HG02588 (cell line): Measurements from ENCODE around the gene YARS1.

Experiments used
- ATAC-seq: cut with Tn5 transposase; IDR thresholded peaks from one replicate; pipeline ENCODE4 v1.9.1; 2021; ENCODE audit warnings: mild to moderate bottlenecking, moderate library complexity; ENCODE audit not compliant: unreplicated experiment

Gene YARS1

GRCh38 chr1:32782086-32782485 is 35.1 kb downstream of the YARS1 start:
- ATAC-seq = no peak

DNA sequence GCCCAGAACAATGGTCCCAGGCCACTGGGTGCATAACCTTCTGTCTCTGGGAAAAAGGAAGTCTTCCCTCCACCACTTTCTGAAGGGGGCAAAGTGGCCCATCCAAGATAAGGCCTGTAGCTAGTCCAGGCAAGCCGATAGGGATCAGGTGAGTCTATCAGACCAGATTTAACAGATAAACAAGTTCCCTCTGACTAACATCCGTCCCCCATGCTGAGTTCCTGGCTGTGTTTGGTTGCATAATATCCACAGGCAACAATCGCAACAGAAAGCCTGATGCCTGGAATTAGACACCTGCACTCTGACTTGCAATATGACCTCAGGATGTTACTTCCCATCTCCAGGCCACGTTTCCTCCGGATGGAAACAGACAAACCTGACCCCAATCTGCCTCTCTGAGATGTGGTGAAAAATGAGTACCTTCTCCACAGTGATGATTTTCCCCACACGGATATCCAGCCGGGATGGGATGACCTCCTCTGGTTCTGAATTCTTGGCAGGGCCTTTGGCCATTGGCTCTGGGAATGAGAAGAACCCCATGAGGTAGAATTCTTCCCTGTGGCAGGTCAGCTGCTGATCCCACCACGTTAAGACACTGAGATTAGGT is 36.4 kb downstream of the YARS1 start:
- ATAC-seq = no peak

DNA sequence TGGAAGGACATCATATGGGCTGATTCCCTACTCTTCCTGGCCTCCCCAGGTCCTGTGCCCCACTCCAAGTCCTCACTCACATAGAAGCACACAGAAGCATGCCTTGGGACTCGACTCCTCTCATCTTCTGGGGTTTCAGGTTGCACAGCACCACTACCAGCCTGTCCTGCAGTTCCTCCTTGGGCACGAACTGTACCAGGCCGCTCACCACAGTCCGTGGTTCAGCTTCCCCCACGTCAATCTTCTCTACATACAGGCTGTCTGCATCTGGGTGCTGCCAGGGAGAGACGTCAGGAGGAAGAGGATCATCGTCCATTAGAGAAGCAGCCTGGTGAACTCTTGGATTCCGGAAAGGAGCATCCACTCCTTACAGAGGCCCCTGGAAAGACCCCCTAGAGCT is 37.2 kb downstream of the YARS1 start:
- no peak for ATAC-seq

GRCh38 chr1:32779242-32779641 is 37.9 kb downstream of the YARS1 start:
- no peak for ATAC-seq

- ATAC-seq = no peak
Measured at GRCh38 chr1:32775640-32776337, 41.4 kb downstream of the YARS1 start.

DNA sequence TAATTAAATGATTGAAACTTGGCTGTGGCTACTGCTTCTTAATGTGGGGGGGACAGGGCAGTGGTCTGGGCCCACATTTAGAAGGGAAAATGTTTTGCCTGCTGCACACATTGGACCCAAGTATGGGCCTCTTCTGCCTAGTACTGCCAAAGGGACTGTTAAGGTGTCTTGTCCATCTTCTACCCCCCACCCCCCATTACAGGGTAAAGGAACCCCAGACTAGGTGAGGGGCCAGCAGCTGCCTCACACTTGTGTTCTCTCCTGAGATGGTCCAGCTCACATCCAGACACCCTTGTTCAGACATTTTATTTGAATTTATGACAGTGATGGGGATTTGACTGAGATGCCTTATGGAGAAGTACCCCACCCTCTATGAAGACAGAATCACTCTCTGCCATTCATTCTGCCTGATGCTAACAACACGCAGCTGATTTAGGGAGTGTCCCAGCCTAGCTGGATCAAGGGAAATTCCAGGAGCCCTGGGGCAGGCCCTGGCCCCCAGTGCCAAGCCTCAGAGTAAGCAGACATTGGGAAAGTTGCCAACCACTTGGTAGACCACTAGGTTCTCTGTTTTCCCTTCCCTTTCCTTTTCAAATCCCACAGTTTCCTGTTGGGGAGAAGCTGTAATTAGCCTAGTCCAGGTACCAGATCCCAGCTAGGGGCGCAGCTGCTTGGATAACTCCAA is 42.1 kb downstream of the YARS1 start:
- ATAC-seq = no peak

GRCh38 chr1:32774464-32774808 is 42.7 kb downstream of the YARS1 start:
- ATAC-seq = no peak

DNA sequence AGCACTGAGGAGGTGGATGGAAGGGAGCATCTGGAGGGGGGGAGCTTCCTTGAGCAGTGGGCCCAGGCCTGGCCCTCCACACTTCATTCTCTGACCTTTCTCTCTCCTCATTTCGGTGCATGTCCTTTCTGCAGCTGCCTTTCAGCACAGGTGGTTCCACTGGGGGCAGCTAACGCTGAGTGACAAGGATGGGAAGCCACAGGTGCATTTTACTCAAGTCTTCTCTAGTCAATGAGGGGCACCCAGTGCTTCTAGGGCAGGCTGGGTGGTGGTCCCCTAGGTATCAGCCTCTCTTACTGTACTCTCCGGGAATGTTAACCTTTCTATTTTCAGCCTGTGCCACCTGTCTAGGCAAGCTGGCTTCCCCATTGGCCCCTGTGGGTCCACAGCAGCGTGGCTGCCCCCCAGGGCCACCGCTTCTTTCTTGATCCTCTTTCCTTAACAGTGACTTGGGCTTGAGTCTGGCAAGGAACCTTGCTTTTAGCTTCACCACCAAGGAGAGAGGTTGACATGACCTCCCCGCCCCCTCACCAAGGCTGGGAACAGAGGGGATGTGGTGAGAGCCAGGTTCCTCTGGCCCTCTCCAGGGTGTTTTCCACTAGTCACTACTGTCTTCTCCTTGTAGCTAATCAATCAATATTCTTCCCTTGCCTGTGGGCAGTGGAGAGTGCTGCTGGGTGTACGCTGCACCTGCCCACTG is 43.2 kb downstream of the YARS1 start:
- no peak for ATAC-seq

- ATAC-seq = no peak
Measured at GRCh38 chr1:32773018-32773763, 44.0 kb downstream of the YARS1 start.

DNA sequence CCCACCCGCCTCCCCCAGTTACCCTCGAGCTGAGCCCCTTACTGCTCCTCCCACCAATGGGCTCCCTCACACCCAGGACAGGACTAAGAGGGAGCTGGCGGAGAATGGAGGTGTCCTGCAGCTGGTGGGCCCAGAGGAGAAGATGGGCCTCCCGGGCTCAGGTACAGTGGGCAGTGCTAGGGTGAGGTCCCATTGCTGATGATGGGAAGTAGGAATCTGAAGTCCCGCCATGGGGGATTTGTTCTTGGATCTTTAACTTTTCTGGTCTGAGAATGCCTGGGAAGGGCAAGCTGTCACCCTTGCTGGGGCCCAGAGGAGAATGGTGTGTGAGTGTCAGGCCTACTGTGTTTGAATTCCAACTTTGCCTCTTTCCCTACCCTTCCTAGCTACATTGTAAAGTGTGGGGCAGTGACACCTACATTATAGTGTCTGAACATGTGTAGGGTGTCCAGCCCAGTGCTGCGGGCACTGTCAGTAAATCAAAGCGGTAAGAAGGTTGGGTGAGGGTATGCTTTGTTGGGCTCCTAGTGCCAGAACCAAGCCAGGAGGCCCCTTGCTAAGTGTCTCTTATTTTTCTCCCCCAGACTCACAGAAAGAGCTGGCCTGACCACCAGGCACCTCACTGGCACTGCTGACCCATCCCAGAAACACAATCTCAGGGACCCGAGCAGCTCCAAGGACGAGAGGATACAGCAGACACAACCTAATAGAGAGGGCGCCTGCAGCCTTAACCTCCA is 44.7 kb downstream of the YARS1 start:
- ATAC-seq = no peak

DNA sequence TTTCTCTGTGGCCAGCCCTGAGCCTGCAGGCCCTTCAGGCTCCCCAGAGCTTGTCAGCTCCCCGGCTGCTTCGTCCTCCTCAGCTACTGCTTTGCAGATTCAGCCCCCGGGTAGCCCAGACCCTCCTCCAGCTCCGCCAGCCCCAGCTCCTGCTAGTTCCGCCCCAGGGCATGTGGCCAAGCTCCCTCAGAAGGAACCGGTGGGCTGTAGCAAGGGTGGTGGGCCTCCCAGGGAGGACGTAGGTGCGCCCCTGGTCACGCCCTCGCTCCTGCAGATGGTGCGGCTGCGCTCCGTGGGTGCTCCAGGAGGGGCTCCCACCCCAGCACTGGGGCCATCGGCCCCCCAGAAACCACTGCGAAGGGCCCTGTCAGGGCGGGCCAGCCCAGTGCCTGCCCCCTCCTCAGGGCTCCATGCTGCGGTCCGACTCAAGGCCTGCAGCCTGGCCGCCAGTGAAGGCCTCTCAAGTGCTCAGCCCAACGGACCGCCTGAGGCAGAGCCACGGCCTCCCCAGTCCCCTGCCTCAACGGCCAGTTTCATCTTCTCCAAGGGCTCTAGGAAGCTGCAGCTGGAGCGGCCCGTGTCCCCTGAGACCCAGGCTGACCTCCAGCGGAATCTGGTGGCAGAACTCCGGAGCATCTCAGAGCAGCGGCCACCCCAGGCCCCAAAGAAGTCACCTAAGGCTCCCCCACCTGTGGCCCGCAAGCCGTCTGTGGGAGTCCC is 45.4 kb downstream of the YARS1 start:
- ATAC-seq = no peak

DNA sequence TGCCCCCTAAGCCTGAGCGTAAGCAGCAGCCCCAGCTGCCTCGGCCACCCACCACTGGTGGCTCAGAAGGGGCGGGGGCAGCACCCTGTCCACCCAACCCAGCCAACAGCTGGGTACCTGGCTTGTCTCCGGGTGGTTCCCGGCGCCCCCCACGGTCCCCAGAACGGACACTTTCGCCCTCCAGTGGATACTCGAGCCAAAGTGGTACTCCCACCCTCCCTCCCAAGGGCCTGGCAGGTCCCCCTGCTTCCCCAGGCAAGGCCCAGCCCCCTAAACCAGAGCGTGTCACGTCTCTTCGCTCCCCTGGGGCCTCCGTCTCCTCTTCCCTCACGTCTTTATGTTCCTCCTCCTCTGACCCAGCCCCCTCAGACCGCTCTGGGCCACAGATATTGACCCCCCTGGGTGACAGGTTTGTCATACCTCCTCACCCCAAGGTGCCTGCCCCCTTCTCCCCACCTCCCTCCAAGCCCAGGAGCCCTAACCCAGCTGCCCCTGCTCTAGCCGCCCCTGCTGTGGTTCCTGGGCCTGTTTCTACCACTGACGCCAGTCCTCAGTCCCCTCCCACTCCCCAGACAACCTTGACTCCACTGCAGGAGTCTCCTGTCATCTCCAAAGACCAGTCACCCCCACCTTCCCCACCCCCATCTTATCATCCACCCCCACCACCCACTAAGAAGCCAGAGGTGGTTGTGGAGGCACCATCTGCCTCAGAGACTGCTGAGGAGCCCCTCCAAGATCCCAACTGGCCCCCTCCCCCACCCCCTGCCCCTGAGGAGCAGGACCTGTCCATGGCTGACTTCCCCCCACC is 46.2 kb downstream of the YARS1 start:
- ATAC-seq = no peak

GRCh38 chr1:32770221-32770731 is 46.9 kb downstream of the YARS1 start:
- ATAC-seq = no peak

- no peak for ATAC-seq
Measured at GRCh38 chr1:32769524-32770220, 47.5 kb downstream of the YARS1 start.

- no peak for ATAC-seq
Measured at GRCh38 chr1:32768110-32768850, 48.9 kb downstream of the YARS1 start.

GRCh38 chr1:32767641-32768040 is 49.5 kb downstream of the YARS1 start:
- ATAC-seq = no peak

- ATAC-seq = no peak
Measured at GRCh38 chr1:32767156-32767555, 50.0 kb downstream of the YARS1 start.
